Type B pancreatic cell (in vitro differentiated cells): ENCODE results near the gene MED4. TPM values are rescaled to one million over a fixed set of nuclear protein-coding genes. Genes with fewer than 3 reads are reported as not detected.

ENCODE experiments used
- DNase-seq: peaks from one replicate; pipeline ENCODE4 v3.0.0; 2021; ENCODE audit warnings: mixed read lengths; ENCODE audit not compliant: unreplicated experiment; ENCODE audit errors: extremely low spot score
- H3K27ac Mint-ChIP-seq: 2 replicates; pipeline ENCODE4 v1.8.0; 2021; ENCODE audit warnings: mild to moderate bottlenecking, mixed read lengths
- H3K27me3 Mint-ChIP-seq: 2 replicates; pipeline ENCODE4 v1.8.0; 2021; ENCODE audit warnings: mixed read lengths
- H3K36me3 Mint-ChIP-seq: 2 replicates; pipeline ENCODE4 v1.8.0; 2021; ENCODE audit warnings: mixed read lengths
- H3K4me1 Mint-ChIP-seq: one replicate; pipeline ENCODE4 v1.8.0; 2021; ENCODE audit warnings: mixed read lengths; ENCODE audit not compliant: unreplicated experiment
- H3K4me3 Mint-ChIP-seq: 2 replicates; pipeline ENCODE4 v1.8.0; 2021; ENCODE audit warnings: mild to moderate bottlenecking, mixed read lengths
- H3K9me3 Mint-ChIP-seq: 2 replicates; pipeline ENCODE4 v1.8.0; 2021; ENCODE audit warnings: mixed read lengths
- CTCF ChIP-seq: fragments of 200-600 bp; sonication (generic); conservative IDR thresholded peaks from 2 replicates; pipeline ENCODE4 v1.5.0; 2021; ENCODE audit warnings: antibody characterized with exemption, mild to moderate bottlenecking
- total RNA-seq: library from RNA; stranded (reverse); gene quantifications from 2 replicates; pipeline ENCODE4 v1.2.1, GENCODE V29; 2021; ENCODE audit warnings: low replicate concordance

The MED4 gene
- total RNA-seq, 1 donor from 2014 or later: 53.1 TPM

GRCh38 chr13:48110931-48111721, 16.2 kb upstream of the MED4 start:
- H3K9me3 Mint-ChIP-seq: no peaks in the 10 kb centered on the region
- no peak for TF ChIP-seq CTCF
- no peak overlapping the region for H3K27ac Mint-ChIP-seq
- DNase-seq: no peak
- no peak overlapping the region for H3K4me3 Mint-ChIP-seq
- H3K4me1 Mint-ChIP-seq: no peaks in the 10 kb centered on the region
- H3K36me3 Mint-ChIP-seq: no peaks in the 10 kb centered on the region
- no peaks in the 10 kb centered on the region for H3K27me3 Mint-ChIP-seq

GRCh38 chr13:48110132-48110868, 15.4 kb upstream of the MED4 start:
- no peak for DNase-seq
- no peaks in the 10 kb centered on the region for H3K4me1 Mint-ChIP-seq
- no peaks in the 10 kb centered on the region for H3K9me3 Mint-ChIP-seq
- no peak for TF ChIP-seq CTCF
- H3K4me3 Mint-ChIP-seq: no peak overlapping the region
- no peak overlapping the region for H3K27ac Mint-ChIP-seq
- peaks cover 3% of the 10 kb centered on the region for H3K27me3 Mint-ChIP-seq
- H3K36me3 Mint-ChIP-seq: no peaks in the 10 kb centered on the region

GRCh38 chr13:48108106-48108505, 13.2 kb upstream of the MED4 start:
- TF ChIP-seq CTCF: no peak
- no peaks in the 10 kb centered on the region for H3K9me3 Mint-ChIP-seq
- no peaks in the 10 kb centered on the region for H3K4me1 Mint-ChIP-seq
- DNase-seq: no peak
- H3K4me3 Mint-ChIP-seq: no peak overlapping the region
- no peak overlapping the region for H3K27ac Mint-ChIP-seq
- H3K36me3 Mint-ChIP-seq: no peaks in the 10 kb centered on the region
- peaks cover 5% of the 10 kb centered on the region for H3K27me3 Mint-ChIP-seq

- no peak overlapping the region for H3K27ac Mint-ChIP-seq
These were observed 2.9 kb upstream of the MED4 start for GRCh38 chr13:48097793-48098192.

GRCh38 chr13:48096670-48097069, 1.8 kb upstream of the MED4 start:
- Mint-ChIP-seq H3K4me3 (no peak overlapping the region), H3K4me1 (peaks cover 18% of the 10 kb centered on the region), H3K36me3 (no peaks in the 10 kb centered on the region), H3K27ac (no peak overlapping the region), H3K27me3 (no peaks in the 10 kb centered on the region), H3K9me3 (peaks cover 3% of the 10 kb centered on the region)
- no peak for DNase-seq
- TF ChIP-seq CTCF: no peak

More at GRCh38 chr13:48097793-48098192, 2.9 kb upstream of the MED4 start:
- DNase-seq: no peak
- H3K4me3 Mint-ChIP-seq: no peak overlapping the region
- peaks cover 3% of the 10 kb centered on the region for H3K9me3 Mint-ChIP-seq
- H3K4me1 Mint-ChIP-seq: peaks cover 9% of the 10 kb centered on the region
- peaks cover 3% of the 10 kb centered on the region for H3K27me3 Mint-ChIP-seq
- no peak for TF ChIP-seq CTCF
- no peaks in the 10 kb centered on the region for H3K36me3 Mint-ChIP-seq
